Breast epithelium (tissue), 3 donors: ENCODE measurements around the gene CDH1.

Experiments used
- POLR2A ChIP-seq: fragments of 450-650 bp; IDR thresholded peaks from one replicate; pipeline ENCODE4 v1.6.1; 2016; ENCODE audit warnings: antibody characterized with exemption, mild to moderate bottlenecking, moderate library complexity
- TF ChIP-seq, protein P1 (sequence below), 3 donors: fragments of 450-650 bp; IDR thresholded peaks; one replicate each; pipeline ENCODE4 v1.5.1; 2016 to 2017; ENCODE audit warnings: antibody characterized with exemption in 3 of 3, mild to moderate bottlenecking in 3 of 3, moderate library complexity in 3 of 3

DNA sequence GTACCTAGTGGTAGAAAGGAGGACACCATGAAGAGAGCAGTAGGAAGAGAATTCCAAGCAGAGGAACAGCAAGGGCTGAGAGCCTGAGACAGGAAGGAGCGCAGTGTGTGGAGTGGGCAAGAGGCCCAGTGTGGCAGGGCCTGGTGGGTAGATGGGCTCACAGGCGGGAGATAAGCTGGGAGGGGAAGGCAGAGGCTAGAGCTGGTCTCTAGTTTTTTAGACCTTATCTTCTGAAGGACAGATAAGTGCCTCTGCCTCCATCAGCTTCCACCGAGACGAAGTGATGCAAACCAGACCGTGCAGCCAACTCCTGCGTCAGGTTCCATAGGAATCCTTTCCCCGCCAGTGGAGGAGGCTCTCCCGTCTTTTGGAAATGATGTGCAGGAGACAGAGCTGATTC lies 33.6 kb downstream of the CDH1 start:
- TF ChIP-seq POLR2A = no peak
- TF ChIP-seq, protein P1, sequence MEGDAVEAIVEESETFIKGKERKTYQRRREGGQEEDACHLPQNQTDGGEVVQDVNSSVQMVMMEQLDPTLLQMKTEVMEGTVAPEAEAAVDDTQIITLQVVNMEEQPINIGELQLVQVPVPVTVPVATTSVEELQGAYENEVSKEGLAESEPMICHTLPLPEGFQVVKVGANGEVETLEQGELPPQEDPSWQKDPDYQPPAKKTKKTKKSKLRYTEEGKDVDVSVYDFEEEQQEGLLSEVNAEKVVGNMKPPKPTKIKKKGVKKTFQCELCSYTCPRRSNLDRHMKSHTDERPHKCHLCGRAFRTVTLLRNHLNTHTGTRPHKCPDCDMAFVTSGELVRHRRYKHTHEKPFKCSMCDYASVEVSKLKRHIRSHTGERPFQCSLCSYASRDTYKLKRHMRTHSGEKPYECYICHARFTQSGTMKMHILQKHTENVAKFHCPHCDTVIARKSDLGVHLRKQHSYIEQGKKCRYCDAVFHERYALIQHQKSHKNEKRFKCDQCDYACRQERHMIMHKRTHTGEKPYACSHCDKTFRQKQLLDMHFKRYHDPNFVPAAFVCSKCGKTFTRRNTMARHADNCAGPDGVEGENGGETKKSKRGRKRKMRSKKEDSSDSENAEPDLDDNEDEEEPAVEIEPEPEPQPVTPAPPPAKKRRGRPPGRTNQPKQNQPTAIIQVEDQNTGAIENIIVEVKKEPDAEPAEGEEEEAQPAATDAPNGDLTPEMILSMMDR (IDR thresholded peaks at IDR 0.05) = no peak
